Kidney (tissue), 14 donors: ENCODE measurements around the gene OR2W3. TPM values are rescaled to one million over a fixed set of nuclear protein-coding genes. Genes with fewer than 3 reads are reported as not detected.

Source experiments
- DNase-seq, 5 donors: peaks; one replicate each; pipeline ENCODE4 v3.0.0-alpha.2; 2013 to 2020
- FAIRE-seq: peaks from 2 replicates; lab custom pipeline; 2012; peaks lifted over from hg19 to GRCh38; lab: Jason Lieb, UNC
- H3K27ac ChIP-seq, 2 donors: one replicate each; pipeline ENCODE4 v1.7.0; 2013; ENCODE audit warnings: low read depth in 2 of 2, low read length in 2 of 2, inconsistent platforms in 1 of 2
- H3K27me3 ChIP-seq: one replicate; pipeline ENCODE4 v1.7.1; 2013; ENCODE audit warnings: low read length, inconsistent platforms; ENCODE audit not compliant: control insufficient read depth, insufficient read depth
- H3K36me3 ChIP-seq, 3 donors: one replicate each; pipeline versions ENCODE4 v1.7.0 to v1.7.1; 2013; ENCODE audit warnings: low read length in 3 of 3, control low read depth in 1 of 3, inconsistent platforms in 1 of 3; ENCODE audit not compliant: insufficient read depth in 3 of 3, control insufficient read depth in 2 of 3
- H3K4me1 ChIP-seq, 3 donors: one replicate each; pipeline versions ENCODE4 v1.7.0 to v1.7.1; 2013; ENCODE audit warnings: low read length in 3 of 3, inconsistent platforms in 1 of 3, low read depth in 1 of 3; ENCODE audit not compliant: control insufficient read depth in 2 of 3, insufficient read depth in 2 of 3
- H3K4me3 ChIP-seq, 3 donors: one replicate each; pipeline versions ENCODE4 v1.7.0 to v1.8.1; 2013; ENCODE audit warnings: low read length in 3 of 3, control low read depth in 1 of 3, inconsistent platforms in 1 of 3
- H3K9ac ChIP-seq, 3 donors: one replicate each; pipeline versions ENCODE4 v1.7.0 to v1.7.1; 2013; ENCODE audit warnings: low read length in 3 of 3, control low read depth in 1 of 3, inconsistent platforms in 1 of 3
- H3K9me3 ChIP-seq, 3 donors: one replicate each; pipeline versions ENCODE4 v1.7.0 to v1.7.1; 2013; ENCODE audit warnings: low read length in 3 of 3, control low read depth in 1 of 3, inconsistent platforms in 1 of 3; ENCODE audit not compliant: control insufficient read depth in 2 of 3, insufficient read depth in 1 of 3
- CTCF ChIP-seq: IDR thresholded peaks from 3 replicates; pipeline ENCODE4 v1.5.1; 2012; ENCODE audit warnings: mild to moderate bottlenecking, moderate library complexity, borderline replicate concordance; ENCODE audit not compliant: insufficient read depth; ENCODE audit errors: extremely low read depth
- intact Hi-C: fragments of 100-400 bp; cut with DNase I; formaldehyde crosslinking; loops from one replicate; pipeline ENCODE4 v1.11.1; 2022
- polyA plus RNA-seq: library from polyadenylated mRNA; stranded (reverse); fragments of 350-450 nt; fragmentation: Illumina TruSeq; extraction: RNeasy Lipid Tissue Mini Kit (QIAGEN cat#74804); gene quantifications from one replicate; pipeline ENCODE4 v1.2.3, GENCODE V29; 2014; ENCODE audit warnings: low read depth, low replicate concordance; ENCODE audit not compliant: insufficient read depth
- total RNA-seq: library from RNA; stranded (reverse); fragmentation: NEBNext Ultra II Directional; extraction: Animal tissue kit (Norgen Biotek cat#: 25700); gene quantifications from one replicate; pipeline ENCODE4 v1.2.1, GENCODE V29; 2021
- donor health status: control.
- donor health status: control.
- donor health status: control.
- donor health status: control.
- donor health status: control.
- donor health status: DM: yes; HTN: yes; CAD: no.
- donor health status: Normal renal cell carcinoma (clear cell type).

Gene OR2W3
- total and polyA plus RNA-seq, 2 donors from 2014 or later: not detected

DNA sequence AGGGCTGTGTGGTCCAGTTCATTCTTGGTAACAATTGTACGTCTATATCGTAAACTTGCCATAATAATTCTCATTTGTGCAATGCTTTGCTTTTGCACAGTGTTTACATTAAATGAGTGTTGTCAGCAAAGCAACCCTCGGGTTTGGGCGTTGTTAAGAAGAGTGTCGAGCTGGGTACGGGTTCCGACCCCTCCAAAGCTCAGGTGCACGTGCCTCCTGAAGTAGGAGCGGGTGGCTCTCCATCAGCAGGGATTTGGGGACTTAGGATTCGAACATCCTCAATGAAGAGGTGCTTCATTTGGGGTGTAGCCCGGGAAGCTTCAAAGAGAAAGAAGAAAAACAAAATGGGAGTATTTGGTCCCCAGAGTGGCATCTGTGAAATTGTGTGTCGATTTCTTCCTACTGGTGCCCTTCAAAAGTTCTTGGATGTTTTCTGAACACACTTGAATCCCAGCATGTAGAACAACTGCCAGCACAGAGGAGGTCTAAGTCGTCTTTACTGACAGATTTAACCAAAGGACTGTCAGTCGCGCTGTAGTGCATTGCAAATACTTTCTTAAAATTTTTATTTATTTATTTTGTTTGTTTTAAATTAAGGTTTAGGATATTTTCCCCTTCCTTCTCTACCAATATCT is 37.3 kb upstream of the OR2W3 start:
- no peak for FAIRE-seq
- H3K9ac ChIP-seq: no peak overlapping the region

DNA sequence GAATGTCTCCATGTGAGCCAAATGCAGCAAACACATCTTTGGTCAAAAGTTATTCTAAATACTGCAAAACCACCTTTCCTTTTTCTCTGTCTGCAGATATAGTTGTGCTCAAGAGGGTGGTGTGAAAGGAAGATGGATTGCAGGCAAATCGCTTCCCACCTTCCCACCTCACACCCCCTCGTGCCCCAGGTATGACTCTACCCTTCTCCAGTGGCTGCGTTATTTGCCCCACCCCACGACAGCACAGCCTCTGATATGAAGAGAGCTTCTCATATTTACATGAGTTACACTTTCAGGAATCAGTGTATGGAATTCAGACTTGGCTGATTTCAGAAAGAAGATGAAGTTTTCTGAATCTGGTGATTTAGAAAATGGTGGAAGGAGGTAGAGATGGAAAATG is 32.6 kb upstream of the OR2W3 start:
- no peak for TF ChIP-seq CTCF
- Histone ChIP-seq H3K9me3 (no peaks in the 10 kb centered on the region), H3K9ac (no peak overlapping the region), H3K36me3 (no peaks in the 10 kb centered on the region), H3K4me3 (no peak overlapping the region), H3K27ac (no peak overlapping the region), H3K27me3 (peaks cover 3% of the 10 kb centered on the region), H3K4me1 (no peaks in the 10 kb centered on the region)
- intact Hi-C loops: no loop called here
- FAIRE-seq: no peak
- DNase-seq: no peak

More for the DNA sequence above, 37.3 kb upstream of the OR2W3 start:
- Histone ChIP-seq H3K4me3 (no peak overlapping the region), H3K27me3 (peaks cover 3% of the 10 kb centered on the region), H3K9me3 (no peaks in the 10 kb centered on the region), H3K4me1 (no peaks in the 10 kb centered on the region), H3K27ac (no peak overlapping the region), H3K36me3 (no peaks in the 10 kb centered on the region)
- TF ChIP-seq CTCF: no peak
- intact Hi-C loops: no loop called here
- DNase-seq: no peak

DNA sequence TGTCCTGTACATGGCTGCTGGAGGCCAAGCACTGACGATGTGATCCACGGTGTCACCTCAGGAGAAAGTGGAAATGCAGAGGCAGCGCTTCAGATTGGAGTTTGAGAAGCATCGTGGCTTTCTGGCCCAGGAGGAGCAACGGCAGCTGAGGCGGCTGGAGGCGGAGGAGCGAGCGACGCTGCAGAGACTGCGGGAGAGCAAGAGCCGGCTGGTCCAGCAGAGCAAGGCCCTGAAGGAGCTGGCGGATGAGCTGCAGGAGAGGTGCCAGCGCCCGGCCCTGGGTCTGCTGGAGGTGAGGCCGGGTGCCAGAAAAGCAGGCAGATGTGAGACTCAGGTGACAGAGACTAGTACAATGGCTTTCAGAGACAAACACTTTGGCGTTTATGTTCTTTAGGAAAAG is 30.7 kb upstream of the OR2W3 start:
- TF ChIP-seq CTCF: no peak
- Histone ChIP-seq H3K27ac (no peak overlapping the region), H3K36me3 (no peaks in the 10 kb centered on the region), H3K9ac (no peak overlapping the region), H3K27me3 (no peaks in the 10 kb centered on the region), H3K9me3 (no peaks in the 10 kb centered on the region), H3K4me1 (no peaks in the 10 kb centered on the region), H3K4me3 (no peak overlapping the region)
- FAIRE-seq (no peak), DNase-seq (no peak)
- intact Hi-C loops: no loop called here

DNA sequence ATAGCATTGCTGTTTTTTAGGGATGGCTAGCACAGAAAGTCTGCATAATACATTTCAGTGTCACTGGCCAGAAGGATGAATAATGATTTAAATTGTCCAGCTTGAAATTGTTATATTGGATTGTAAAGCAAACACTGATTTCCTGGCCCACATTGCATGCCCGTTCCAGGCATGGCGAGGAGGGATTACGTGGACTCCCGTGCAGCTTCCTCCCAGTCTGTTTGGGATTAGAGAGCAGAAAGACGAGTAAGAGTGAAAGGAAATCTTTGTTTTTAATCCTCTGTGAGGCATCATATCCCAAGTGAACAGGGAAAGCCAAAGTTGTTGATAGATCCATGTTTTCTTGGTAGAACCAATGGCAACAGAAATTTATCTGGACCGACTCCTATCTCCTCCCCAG is 30.0 kb upstream of the OR2W3 start:
- intact Hi-C loops: no loop called here
- Histone ChIP-seq H3K4me3 (no peak overlapping the region), H3K4me1 (no peaks in the 10 kb centered on the region), H3K27me3 (no peaks in the 10 kb centered on the region), H3K27ac (no peak overlapping the region), H3K36me3 (no peaks in the 10 kb centered on the region), H3K9ac (no peak overlapping the region), H3K9me3 (no peaks in the 10 kb centered on the region)
- DNase-seq (no peak), FAIRE-seq (no peak)
- no peak for TF ChIP-seq CTCF
